SK-N-SH treated with all-trans-retinoic acid at 6 μM for 48 hours (cell line): ENCODE results near the gene GALNT13.

ENCODE experiments used
- ARNTL ChIP-seq: fragments of 450-650 bp; formaldehyde crosslinking; IDR thresholded peaks from 2 replicates; pipeline ENCODE4 v1.5.0; 2020; ENCODE audit warnings: low read depth, mild to moderate bottlenecking, moderate library complexity, borderline replicate concordance
- CSDC2 ChIP-seq: fragments of 250-450 bp; sonication (Bioruptor Pico); IDR thresholded peaks from 2 replicates; pipeline ENCODE4 v1.5.0; 2020; ENCODE audit warnings: mild to moderate bottlenecking, moderate library complexity
- ISL1 ChIP-seq: fragments of 250-450 bp; sonication (Bioruptor Pico); IDR thresholded peaks from 2 replicates; pipeline ENCODE4 v2.1.2; 2022; ENCODE audit warnings: mild to moderate bottlenecking, moderate library complexity
- PATZ1 ChIP-seq: fragments of 250-450 bp; sonication (Bioruptor Pico); IDR thresholded peaks from 2 replicates; pipeline ENCODE4 v1.8.0; 2020; ENCODE audit warnings: mild to moderate bottlenecking, moderate library complexity, borderline replicate concordance
- RARB ChIP-seq: fragments of 250-450 bp; sonication (Bioruptor Pico); IDR thresholded peaks from 2 replicates; pipeline ENCODE4 v1.8.0; 2021; ENCODE audit warnings: mild to moderate bottlenecking, moderate library complexity
- SNAI2 ChIP-seq: fragments of 250-450 bp; sonication (Bioruptor Pico); IDR thresholded peaks from 2 replicates; pipeline ENCODE4 v1.5.0; 2020; ENCODE audit warnings: mild to moderate bottlenecking, moderate library complexity
- ZNF8 ChIP-seq: fragments of 450-650 bp; formaldehyde crosslinking; IDR thresholded peaks from 2 replicates; pipeline ENCODE4 v1.5.0; 2020; ENCODE audit warnings: mild to moderate bottlenecking, moderate library complexity
- TF ChIP-seq, protein P1 (sequence below): fragments of 250-450 bp; sonication (Bioruptor Pico); IDR thresholded peaks from 2 replicates; pipeline ENCODE4 v1.5.1; 2021; ENCODE audit warnings: mild to moderate bottlenecking, moderate library complexity
- TF ChIP-seq, protein P2 (sequence below): fragments of 250-450 bp; sonication (Bioruptor Pico); IDR thresholded peaks from 2 replicates; pipeline ENCODE4 v1.8.0; 2021; ENCODE audit warnings: low read depth, mild to moderate bottlenecking, moderate library complexity, borderline replicate concordance

GRCh38 chr2:154280543-154280942 is 408.8 kb downstream of the GALNT13 start:
- TF ChIP-seq ARNTL = no peak
- TF ChIP-seq, protein P1, sequence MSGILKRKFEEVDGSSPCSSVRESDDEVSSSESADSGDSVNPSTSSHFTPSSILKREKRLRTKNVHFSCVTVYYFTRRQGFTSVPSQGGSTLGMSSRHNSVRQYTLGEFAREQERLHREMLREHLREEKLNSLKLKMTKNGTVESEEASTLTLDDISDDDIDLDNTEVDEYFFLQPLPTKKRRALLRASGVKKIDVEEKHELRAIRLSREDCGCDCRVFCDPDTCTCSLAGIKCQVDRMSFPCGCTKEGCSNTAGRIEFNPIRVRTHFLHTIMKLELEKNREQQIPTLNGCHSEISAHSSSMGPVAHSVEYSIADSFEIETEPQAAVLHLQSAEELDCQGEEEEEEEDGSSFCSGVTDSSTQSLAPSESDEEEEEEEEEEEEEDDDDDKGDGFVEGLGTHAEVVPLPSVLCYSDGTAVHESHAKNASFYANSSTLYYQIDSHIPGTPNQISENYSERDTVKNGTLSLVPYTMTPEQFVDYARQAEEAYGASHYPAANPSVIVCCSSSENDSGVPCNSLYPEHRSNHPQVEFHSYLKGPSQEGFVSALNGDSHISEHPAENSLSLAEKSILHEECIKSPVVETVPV = no peak
- no peak for TF ChIP-seq ZNF8 (CRISPR knock-in tag)
- TF ChIP-seq ISL1 = no peak
- TF ChIP-seq RARB = no peak
- TF ChIP-seq PATZ1 (CRISPR knock-in tag) = no peak
- TF ChIP-seq, protein P2, sequence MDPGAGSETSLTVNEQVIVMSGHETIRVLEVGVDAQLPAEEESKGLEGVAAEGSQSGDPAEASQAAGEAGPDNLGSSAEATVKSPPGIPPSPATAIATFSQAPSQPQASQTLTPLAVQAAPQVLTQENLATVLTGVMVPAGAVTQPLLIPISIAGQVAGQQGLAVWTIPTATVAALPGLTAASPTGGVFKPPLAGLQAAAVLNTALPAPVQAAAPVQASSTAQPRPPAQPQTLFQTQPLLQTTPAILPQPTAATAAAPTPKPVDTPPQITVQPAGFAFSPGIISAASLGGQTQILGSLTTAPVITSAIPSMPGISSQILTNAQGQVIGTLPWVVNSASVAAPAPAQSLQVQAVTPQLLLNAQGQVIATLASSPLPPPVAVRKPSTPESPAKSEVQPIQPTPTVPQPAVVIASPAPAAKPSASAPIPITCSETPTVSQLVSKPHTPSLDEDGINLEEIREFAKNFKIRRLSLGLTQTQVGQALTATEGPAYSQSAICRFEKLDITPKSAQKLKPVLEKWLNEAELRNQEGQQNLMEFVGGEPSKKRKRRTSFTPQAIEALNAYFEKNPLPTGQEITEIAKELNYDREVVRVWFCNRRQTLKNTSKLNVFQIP = no peak
- no peak for TF ChIP-seq SNAI2 (CRISPR knock-in tag)
- TF ChIP-seq CSDC2 = no peak
